ENCODE measurements around the gene NRIP1.

GRCh38 chr21:14916676-14917141, 148.1 kb downstream of the NRIP1 start:
- TF ChIP-seq EZH2 (IDR thresholded peaks at IDR 0.05; ENCODE audit: insufficient read depth, poor library complexity, severe bottlenecking) (no peak), EZH2phosphoT487 (IDR thresholded peaks at IDR 0.05; ENCODE audit: insufficient read depth, low read depth) (no peak)

Data from GM23248 (cell line).